CD14-positive monocyte (primary cell): ENCODE measurements around the gene HIVEP3. TPM values are rescaled to one million over a fixed set of nuclear protein-coding genes. Genes with fewer than 3 reads are reported as not detected.

Source experiments
- DNase-seq, 3 donors: peaks; one replicate each; pipeline ENCODE4 v3.0.0-alpha.2; 2011 to 2022
- H2AFZ ChIP-seq: 2 replicates; pipeline ENCODE4 v1.6.0; 2012; ENCODE audit warnings: mild to moderate bottlenecking, low read depth, low read length, inconsistent platforms; ENCODE audit not compliant: insufficient read depth, poor library complexity, severe bottlenecking
- H3K27ac ChIP-seq, 2 donors: 1 replicate in 1 of 2; 2 replicates in 1 of 2; pipeline ENCODE4 v1.5.1; 2012 to 2013; ENCODE audit warnings: low read length in 2 of 2, control low read depth in 1 of 2, inconsistent platforms in 1 of 2, low read depth in 1 of 2, mild to moderate bottlenecking in 1 of 2
- H3K27me3 ChIP-seq, 2 donors: one replicate each; pipeline versions ENCODE4 v1.6.0 to v1.6.1; 2011 to 2013; ENCODE audit warnings: low read length in 2 of 2; ENCODE audit not compliant: control insufficient read depth in 2 of 2, insufficient read depth in 2 of 2
- H3K36me3 ChIP-seq, 2 donors: replicated peaks in 1 of 2; 1 replicate in 1 of 2; 2 replicates in 1 of 2; pipeline versions ENCODE4 v1.5.1 to v1.6.1; 2012 to 2013; ENCODE audit warnings: low read length in 2 of 2, control low read depth in 1 of 2, inconsistent platforms in 1 of 2, mild to moderate bottlenecking in 1 of 2; ENCODE audit not compliant: insufficient read depth in 2 of 2, control insufficient read depth in 1 of 2
- H3K4me1 ChIP-seq, 2 donors: 1 replicate in 1 of 2; 2 replicates in 1 of 2; pipeline versions ENCODE4 v1.5.1 to v1.6.1; 2012 to 2013; ENCODE audit warnings: low read length in 2 of 2, control low read depth in 1 of 2, inconsistent platforms in 1 of 2, mild to moderate bottlenecking in 1 of 2, moderate library complexity in 1 of 2; ENCODE audit not compliant: insufficient read depth in 2 of 2, control insufficient read depth in 1 of 2
- H3K4me2 ChIP-seq: replicated peaks from 2 replicates; pipeline ENCODE3; 2012; ENCODE audit warnings: low read length, moderate library complexity, mild to moderate bottlenecking; ENCODE audit not compliant: poor library complexity, severe bottlenecking; ENCODE audit errors: extremely low read depth
- H3K4me3 ChIP-seq, 3 experiments: fragments of 200-600 bp in 1 of 3; sonication (generic) in 1 of 3; replicated peaks in 1 of 3; 1 replicate in 2 of 3; 2 replicates in 1 of 3; pipeline ENCODE4 v1.5.1; 2011 to 2013; ENCODE audit warnings: low read length in 3 of 3, mild to moderate bottlenecking in 3 of 3, control low read depth in 2 of 3, low read depth in 2 of 3, inconsistent platforms in 1 of 3, moderate library complexity in 1 of 3
- H3K79me2 ChIP-seq: 2 replicates; pipeline ENCODE4 v1.6.0; 2012; ENCODE audit warnings: mild to moderate bottlenecking, control low read depth, inconsistent platforms, low read length, moderate library complexity; ENCODE audit not compliant: insufficient read depth
- H3K9ac ChIP-seq: 2 replicates; pipeline ENCODE4 v1.6.0; 2017; ENCODE audit warnings: low read length, mild to moderate bottlenecking; ENCODE audit not compliant: insufficient read depth, poor library complexity, severe bottlenecking
- H3K9me3 ChIP-seq, 2 donors: replicated peaks in 1 of 2; 1 replicate in 1 of 2; 2 replicates in 1 of 2; pipeline versions ENCODE4 v1.5.1 to v1.6.1; 2012 to 2013; ENCODE audit warnings: low read length in 2 of 2, control low read depth in 1 of 2; ENCODE audit not compliant: control insufficient read depth in 1 of 2, insufficient read depth in 1 of 2
- H4K20me1 ChIP-seq: 2 replicates; pipeline ENCODE4 v1.6.0; 2012; ENCODE audit warnings: mild to moderate bottlenecking, low read length, control low read depth, moderate library complexity; ENCODE audit not compliant: insufficient read depth
- H3K27ac Mint-ChIP-seq, 7 donors: one replicate each; pipeline ENCODE4 v1.8.0; 2020; ENCODE audit warnings: mild to moderate bottlenecking in 7 of 7, mixed read lengths in 7 of 7, moderate library complexity in 6 of 7, inconsistent platforms in 2 of 7
- H3K27me3 Mint-ChIP-seq, 3 donors: one replicate each; pipeline ENCODE4 v1.8.0; 2021 to 2022; ENCODE audit warnings: low read depth in 3 of 3, mild to moderate bottlenecking in 3 of 3, mixed read lengths in 3 of 3, moderate library complexity in 3 of 3, inconsistent platforms in 1 of 3
- H3K36me3 Mint-ChIP-seq, 2 donors: one replicate each; pipeline ENCODE4 v1.8.0; 2020; ENCODE audit warnings: mixed read lengths in 2 of 2, inconsistent platforms in 1 of 2, mild to moderate bottlenecking in 1 of 2
- H3K4me1 Mint-ChIP-seq: one replicate; pipeline ENCODE4 v1.8.0; 2020; ENCODE audit warnings: mild to moderate bottlenecking, mixed read lengths
- H3K4me3 Mint-ChIP-seq, 2 donors: one replicate each; pipeline ENCODE4 v1.8.0; 2020; ENCODE audit warnings: mild to moderate bottlenecking in 2 of 2, mixed read lengths in 2 of 2, moderate library complexity in 1 of 2
- H3K9me3 Mint-ChIP-seq, 7 donors: one replicate each; pipeline ENCODE4 v1.8.0; 2020 to 2022; ENCODE audit warnings: mixed read lengths in 7 of 7, mild to moderate bottlenecking in 6 of 7, moderate library complexity in 6 of 7, inconsistent platforms in 2 of 7
- CTCF ChIP-seq: fragments of 200-600 bp; IDR thresholded peaks from one replicate; pipeline ENCODE4 v1.8.0; 2022; ENCODE audit warnings: antibody characterized with exemption, mild to moderate bottlenecking
- WGBS: methylation state at CpG from one replicate; pipeline ENCODE4 v1.1.5; 2013; ENCODE audit warnings: missing lambda C conversion rate; ENCODE audit not compliant: insufficient coverage; 5-methylcytosine and 5-hydroxymethylcytosine counted together
- intact Hi-C, 2 donors: fragments of 100-400 bp; cut with micrococcal nuclease; formaldehyde crosslinking; loops; one replicate each; pipeline versions ENCODE4 v1.15.0 to v1.15.1; 2023
- polyA plus RNA-seq, 3 donors: library from polyadenylated mRNA; depleted of rRNA in 1 of 3; unstranded in 2 of 3; stranded (reverse) in 1 of 3; fragments of 300-500 nt in 2 of 3; fragments of >200 nt in 1 of 3; fragmentation: Illumina TruSeq in 2 of 3; gene quantifications; 1 replicate in 2 of 3; 2 replicates in 1 of 3; pipeline ENCODE4 v1.2.3, GENCODE V29; 2012 to 2021

The HIVEP3 gene
- polyA plus RNA-seq, 3 donors, result 1.2 to 3.7 (median 1.8) TPM

GRCh38 chr1:41674522-41674921, 244.2 kb downstream of the HIVEP3 start:
- Mint-ChIP-seq H3K36me3 (peaks cover 0 to 7% of the 10 kb centered on the region in 2 donors), H3K27me3 (peaks cover 6 to 15% (median 14%) of the 10 kb centered on the region in 3 donors), H3K27ac (no peak overlapping the region), H3K4me1 (peaks cover 39% of the 10 kb centered on the region), H3K4me3 (no peak overlapping the region), H3K9me3 (peaks cover 0 to 1% (median 0%) of the 10 kb centered on the region in 7 donors)
- WGBS, result 92% methylated on average over 7 of the region's 10 CpGs
- Histone ChIP-seq H3K4me2 (no peak overlapping the region), H3K4me3 (no peak overlapping the region), H3K27me3 (no peaks in the 10 kb centered on the region), H3K9ac (no peak overlapping the region), H3K27ac (no peak overlapping the region), H3K36me3 (no peaks in the 10 kb centered on the region), H3K79me2 (no peaks in the 10 kb centered on the region), H3K9me3 (no peaks in the 10 kb centered on the region), H2AFZ (no peak overlapping the region), H4K20me1 (no peaks in the 10 kb centered on the region), H3K4me1 (peaks cover 28 to 39% of the 10 kb centered on the region in 2 donors)
- no peak for TF ChIP-seq CTCF
- intact Hi-C loops, result no loop called here
- DNase-seq, result no peak

- peak overlapping the region in 1 of 3 experiments; percentile 7 for H3K4me3 ChIP-seq
- peaks cover 6 to 15% (median 14%) of the 10 kb centered on the region in 3 donors for H3K27me3 Mint-ChIP-seq
- peaks cover 36% of the 10 kb centered on the region for H3K4me1 Mint-ChIP-seq
- H3K9me3 Mint-ChIP-seq, result peaks cover 0 to 1% (median 0%) of the 10 kb centered on the region in 7 donors
- H3K9me3 ChIP-seq, result no peaks in the 10 kb centered on the region
- intact Hi-C loops, result no loop called here
- no peak overlapping the region for H2AFZ ChIP-seq
- no peak overlapping the region for H3K27ac Mint-ChIP-seq
- H3K27ac ChIP-seq, result no peak overlapping the region
- H4K20me1 ChIP-seq, result no peaks in the 10 kb centered on the region
- no peak overlapping the region for H3K9ac ChIP-seq
- H3K79me2 ChIP-seq, result no peaks in the 10 kb centered on the region
- DNase-seq, result peak in 1 of 3 donors; percentile 42
- peaks cover 24 to 32% of the 10 kb centered on the region in 2 donors for H3K4me1 ChIP-seq
- no peaks in the 10 kb centered on the region for H3K27me3 ChIP-seq
- peaks cover 0 to 7% of the 10 kb centered on the region in 2 donors for H3K36me3 Mint-ChIP-seq
- TF ChIP-seq CTCF, result no peak
- WGBS, result 33% methylated on average over 3 of the region's 9 CpGs
- no peak overlapping the region for H3K4me2 ChIP-seq
- H3K4me3 Mint-ChIP-seq, result peak overlapping the region in 1 of 2 donors; percentile 65
- H3K36me3 ChIP-seq, result no peaks in the 10 kb centered on the region
These were observed 244.9 kb downstream of the HIVEP3 start for GRCh38 chr1:41673806-41674205.
